ENCODE data around the gene OVOL1.

DNA sequence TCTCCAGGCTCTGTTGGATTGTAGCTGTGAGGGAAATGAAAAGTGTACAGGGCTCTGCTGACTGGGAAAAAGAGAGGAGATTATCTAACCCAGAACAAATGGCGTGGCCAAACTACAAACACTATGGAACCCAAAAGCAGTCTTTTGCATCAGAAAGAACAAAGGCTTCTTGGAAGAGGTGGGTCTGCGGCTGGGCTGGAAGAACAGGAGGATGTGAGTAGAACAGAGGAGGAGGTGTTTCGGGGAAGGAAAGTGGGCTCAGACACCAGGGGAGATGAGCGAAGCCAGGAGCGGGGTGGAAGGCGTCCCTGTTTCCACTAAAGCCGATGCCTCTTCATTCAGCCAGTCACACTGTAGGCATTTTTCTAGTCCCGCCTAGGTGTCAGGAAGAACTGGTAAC is 12.0 kb downstream of the OVOL1 start:
- TF ChIP-seq, protein P1, sequence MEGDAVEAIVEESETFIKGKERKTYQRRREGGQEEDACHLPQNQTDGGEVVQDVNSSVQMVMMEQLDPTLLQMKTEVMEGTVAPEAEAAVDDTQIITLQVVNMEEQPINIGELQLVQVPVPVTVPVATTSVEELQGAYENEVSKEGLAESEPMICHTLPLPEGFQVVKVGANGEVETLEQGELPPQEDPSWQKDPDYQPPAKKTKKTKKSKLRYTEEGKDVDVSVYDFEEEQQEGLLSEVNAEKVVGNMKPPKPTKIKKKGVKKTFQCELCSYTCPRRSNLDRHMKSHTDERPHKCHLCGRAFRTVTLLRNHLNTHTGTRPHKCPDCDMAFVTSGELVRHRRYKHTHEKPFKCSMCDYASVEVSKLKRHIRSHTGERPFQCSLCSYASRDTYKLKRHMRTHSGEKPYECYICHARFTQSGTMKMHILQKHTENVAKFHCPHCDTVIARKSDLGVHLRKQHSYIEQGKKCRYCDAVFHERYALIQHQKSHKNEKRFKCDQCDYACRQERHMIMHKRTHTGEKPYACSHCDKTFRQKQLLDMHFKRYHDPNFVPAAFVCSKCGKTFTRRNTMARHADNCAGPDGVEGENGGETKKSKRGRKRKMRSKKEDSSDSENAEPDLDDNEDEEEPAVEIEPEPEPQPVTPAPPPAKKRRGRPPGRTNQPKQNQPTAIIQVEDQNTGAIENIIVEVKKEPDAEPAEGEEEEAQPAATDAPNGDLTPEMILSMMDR (IDR thresholded peaks at IDR 0.05): no peak
- TF ChIP-seq POLR2AphosphoS5 (IDR thresholded peaks at IDR 0.05): no peak
- no peak for TF ChIP-seq POLR2A (IDR thresholded peaks at IDR 0.05)

Measured in sigmoid colon (tissue), 4 donors.